HG02885 (cell line): Measurements from ENCODE around the gene TPPP.

Experiments used
- ATAC-seq: cut with Tn5 transposase; IDR thresholded peaks from one replicate; pipeline ENCODE4 v1.9.1; 2021; ENCODE audit warnings: mild to moderate bottlenecking; ENCODE audit not compliant: unreplicated experiment, poor library complexity

TPPP gene

GRCh38 chr5:612498-613424, 80.4 kb downstream of the TPPP start:
- ATAC-seq = peak; percentile 32

DNA sequence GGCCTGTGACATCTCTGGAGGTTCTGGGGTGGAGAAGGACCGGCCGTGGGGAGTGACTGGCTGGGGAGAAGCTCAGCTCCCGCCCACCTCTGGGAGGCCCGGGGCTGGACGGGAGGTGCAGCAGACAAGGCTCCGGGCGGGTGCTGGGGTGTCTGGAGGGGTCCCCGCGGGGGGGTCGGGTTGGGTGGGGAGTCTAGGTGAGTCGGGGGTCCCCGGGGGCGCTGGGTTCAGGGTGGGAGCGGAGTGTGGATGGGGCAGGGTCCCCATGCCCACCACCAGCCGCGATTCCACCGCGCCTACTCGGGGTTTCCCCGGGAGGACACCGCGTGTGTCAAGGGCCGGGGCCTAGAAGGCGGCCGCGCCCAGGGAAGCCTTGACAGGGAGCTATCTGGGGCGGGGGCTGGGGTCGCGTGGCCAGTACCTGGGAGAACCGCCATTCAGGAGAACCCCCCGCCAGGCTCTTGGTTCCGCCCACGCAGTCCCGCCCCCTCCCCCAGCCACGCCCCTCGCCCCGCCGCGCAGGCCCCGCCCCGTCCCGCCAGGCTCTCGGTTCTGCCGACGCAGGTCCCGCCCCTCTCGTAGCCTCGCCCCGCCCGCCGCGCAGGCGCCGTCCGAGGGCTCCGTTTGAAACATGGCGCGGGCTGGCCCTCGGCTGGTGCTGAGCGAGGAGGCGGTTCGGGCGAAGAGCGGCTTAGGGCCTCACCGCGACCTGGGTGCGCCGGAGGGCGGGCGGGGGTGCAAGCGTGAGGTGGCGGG, 81.2 kb downstream of the TPPP start, which contains the start of gene CEP72:
Gene CEP72 (plus strand): TSS at position 610 of the 756 bp plus-strand sequence. CDS start 22 bp downstream, at position 632.
- ATAC-seq = peak; percentile 86

DNA sequence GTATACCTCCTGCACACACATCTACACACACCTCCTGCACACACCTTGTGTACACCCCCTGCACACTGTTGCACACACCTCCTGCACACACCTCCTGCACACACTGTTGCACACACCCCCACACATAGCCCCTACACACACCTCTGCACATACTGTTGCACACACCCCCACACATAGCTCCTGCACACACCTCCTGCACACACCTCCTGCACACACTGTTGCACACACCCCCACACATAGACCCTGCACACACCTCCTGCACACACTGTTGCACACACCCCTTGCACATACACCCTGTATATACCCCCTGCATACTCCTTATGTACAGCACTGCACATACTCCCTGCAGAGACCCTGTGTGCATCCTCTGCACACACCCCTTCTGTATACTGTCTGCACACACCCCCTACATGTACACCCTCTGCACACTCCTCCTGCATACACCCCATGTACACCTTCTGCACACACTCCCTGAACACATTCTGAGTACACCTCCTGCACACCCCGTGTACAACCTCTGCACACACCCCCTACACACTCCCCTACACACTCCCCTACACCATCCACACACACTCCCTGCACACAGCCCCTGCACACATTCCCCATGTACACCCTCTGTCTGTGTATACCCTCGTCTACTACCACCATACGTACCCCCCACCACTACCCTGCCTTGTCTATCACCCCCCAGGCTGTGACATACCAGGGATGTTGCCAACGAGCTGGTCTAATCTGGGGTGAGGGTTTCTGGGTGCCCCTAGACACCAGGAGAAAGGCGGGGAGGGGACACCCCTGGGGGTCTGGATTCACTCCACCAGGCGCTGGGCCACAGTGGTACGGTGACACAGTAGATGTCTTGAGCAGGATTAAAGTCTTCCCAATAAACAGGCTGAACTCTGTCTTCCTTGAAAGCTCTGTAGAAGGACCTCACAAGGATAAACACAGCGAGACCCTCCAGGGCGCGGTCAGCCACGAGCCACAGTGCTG, 82.1 kb downstream of the TPPP start:
- no peak for ATAC-seq

GRCh38 chr5:610011-610743, 83.0 kb downstream of the TPPP start:
- ATAC-seq = no peak
